OCI-LY1 (cell line): ENCODE results near the gene PHKG2.

Source experiments
- H2AFZ ChIP-seq: fragments of 200-600 bp; sonication (generic), shearing (Covaris generic); 2 replicates; pipeline ENCODE4 v1.6.0; 2014; ENCODE audit warnings: antibody characterized with exemption, mild to moderate bottlenecking, low read length
- H3F3A ChIP-seq: fragments of 200-600 bp; sonication (generic), shearing (Covaris generic); 2 replicates; pipeline ENCODE4 v1.6.0; 2014; ENCODE audit warnings: mild to moderate bottlenecking, antibody characterized with exemption, low read length, moderate library complexity; ENCODE audit not compliant: insufficient read depth
- H3K27ac ChIP-seq: fragments of 200-600 bp; sonication (generic); 2 replicates; pipeline ENCODE4 v1.5.1; 2014; ENCODE audit warnings: low read length, mixed run types, mild to moderate bottlenecking, low read depth; ENCODE audit not compliant: poor library complexity, severe bottlenecking
- H3K27me3 ChIP-seq: fragments of 200-600 bp; sonication (generic); 2 replicates; pipeline ENCODE4 v1.6.0; 2014; ENCODE audit warnings: antibody characterized with exemption, mild to moderate bottlenecking, low read length, moderate library complexity; ENCODE audit not compliant: insufficient read depth
- H3K36me3 ChIP-seq: fragments of 200-600 bp; sonication (generic); 2 replicates; pipeline ENCODE4 v1.6.1; 2014; ENCODE audit warnings: mild to moderate bottlenecking, antibody characterized with exemption, low read length, moderate library complexity, mixed read lengths; ENCODE audit not compliant: insufficient read depth
- H3K4me1 ChIP-seq: fragments of 200-600 bp; sonication (generic); 2 replicates; pipeline ENCODE4 v1.5.1; 2014; ENCODE audit warnings: mild to moderate bottlenecking, low read length, moderate library complexity; ENCODE audit not compliant: insufficient read depth, severe bottlenecking
- H3K4me2 ChIP-seq: fragments of 200-600 bp; sonication (generic), shearing (Covaris generic); 2 replicates; pipeline ENCODE4 v1.6.1; 2014; ENCODE audit warnings: low read length
- H3K4me3 ChIP-seq: fragments of 200-600 bp; sonication (generic); 2 replicates; pipeline ENCODE4 v1.5.1; 2014; ENCODE audit warnings: low read length, low read depth, mild to moderate bottlenecking, mixed read lengths; ENCODE audit not compliant: poor library complexity, severe bottlenecking
- H3K79me2 ChIP-seq: fragments of 200-600 bp; shearing (Covaris generic); 2 replicates; pipeline ENCODE4 v1.6.1; 2016; ENCODE audit warnings: mixed run types, low read length, mixed read lengths; ENCODE audit not compliant: insufficient read depth
- H3K9ac ChIP-seq: fragments of 200-600 bp; sonication (generic), shearing (Covaris generic); 2 replicates; pipeline ENCODE4 v1.6.1; 2014; ENCODE audit warnings: mild to moderate bottlenecking, low read length, mixed read lengths
- H3K9me2 ChIP-seq: fragments of 200-600 bp; sonication (generic), shearing (Covaris generic); 2 replicates; pipeline ENCODE4 v1.6.1; 2014; ENCODE audit warnings: low read depth, mild to moderate bottlenecking, low read length, mixed read lengths
- H3K9me3 ChIP-seq: fragments of 200-600 bp; shearing (Covaris generic); 2 replicates; pipeline ENCODE4 v1.6.1; 2014; ENCODE audit warnings: low read length, mixed read lengths
- H4K20me1 ChIP-seq: fragments of 200-600 bp; sonication (generic), shearing (Covaris generic); 2 replicates; pipeline ENCODE4 v1.6.0; 2016; ENCODE audit warnings: mild to moderate bottlenecking, low read length; ENCODE audit not compliant: insufficient read depth
- EZH2 ChIP-seq: fragments of 200-600 bp; sonication (generic), shearing (Covaris generic); IDR thresholded peaks from 2 replicates; pipeline ENCODE4 v1.8.0; 2017; ENCODE audit warnings: borderline replicate concordance, mixed run types, mild to moderate bottlenecking, antibody characterized with exemption, low read length, moderate library complexity, mixed read lengths
- TF ChIP-seq, protein P1 (sequence below): fragments of 200-600 bp; sonication (generic), shearing (Covaris generic); IDR thresholded peaks from 2 replicates; pipeline ENCODE4 v1.5.1; 2017; ENCODE audit warnings: mild to moderate bottlenecking, antibody characterized with exemption, low read length, moderate library complexity, mixed read lengths

Gene PHKG2

DNA sequence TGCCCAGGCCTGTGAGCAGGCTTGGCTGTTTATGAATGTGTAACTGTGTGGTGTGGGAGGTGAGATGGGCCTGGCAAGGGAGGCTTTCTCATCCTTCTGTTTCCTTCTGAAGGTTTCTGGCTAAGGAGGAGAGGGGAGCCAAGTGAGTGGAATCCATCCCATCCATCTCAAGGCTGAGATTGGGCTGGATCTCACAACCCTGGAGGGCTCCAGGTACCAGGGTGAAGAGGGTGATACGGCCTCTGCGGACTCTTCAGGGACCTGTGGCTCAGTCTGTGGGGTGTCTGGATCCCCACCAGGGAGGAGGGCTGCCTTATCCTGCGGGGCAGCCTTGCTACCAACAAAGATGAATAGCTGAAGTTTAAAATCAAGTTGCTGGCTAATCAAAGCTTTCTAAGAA, 31.8 kb downstream of the PHKG2 start:
- no peaks in the 10 kb centered on the region for H3K4me1 ChIP-seq
- no peaks in the 10 kb centered on the region for H4K20me1 ChIP-seq
- no peak for TF ChIP-seq EZH2
- TF ChIP-seq, protein P1, sequence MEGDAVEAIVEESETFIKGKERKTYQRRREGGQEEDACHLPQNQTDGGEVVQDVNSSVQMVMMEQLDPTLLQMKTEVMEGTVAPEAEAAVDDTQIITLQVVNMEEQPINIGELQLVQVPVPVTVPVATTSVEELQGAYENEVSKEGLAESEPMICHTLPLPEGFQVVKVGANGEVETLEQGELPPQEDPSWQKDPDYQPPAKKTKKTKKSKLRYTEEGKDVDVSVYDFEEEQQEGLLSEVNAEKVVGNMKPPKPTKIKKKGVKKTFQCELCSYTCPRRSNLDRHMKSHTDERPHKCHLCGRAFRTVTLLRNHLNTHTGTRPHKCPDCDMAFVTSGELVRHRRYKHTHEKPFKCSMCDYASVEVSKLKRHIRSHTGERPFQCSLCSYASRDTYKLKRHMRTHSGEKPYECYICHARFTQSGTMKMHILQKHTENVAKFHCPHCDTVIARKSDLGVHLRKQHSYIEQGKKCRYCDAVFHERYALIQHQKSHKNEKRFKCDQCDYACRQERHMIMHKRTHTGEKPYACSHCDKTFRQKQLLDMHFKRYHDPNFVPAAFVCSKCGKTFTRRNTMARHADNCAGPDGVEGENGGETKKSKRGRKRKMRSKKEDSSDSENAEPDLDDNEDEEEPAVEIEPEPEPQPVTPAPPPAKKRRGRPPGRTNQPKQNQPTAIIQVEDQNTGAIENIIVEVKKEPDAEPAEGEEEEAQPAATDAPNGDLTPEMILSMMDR = no peak
- no peaks in the 10 kb centered on the region for H3F3A ChIP-seq
- H3K27ac ChIP-seq = no peak overlapping the region
- no peaks in the 10 kb centered on the region for H3K9me2 ChIP-seq
- H3K4me3 ChIP-seq = no peak overlapping the region
- 0 out of 2 replicates have a peak, but pooled peaks cover 3% of the 10 kb centered on the region for H3K27me3 ChIP-seq
- H3K4me2 ChIP-seq = no peak overlapping the region
- H3K79me2 ChIP-seq = no peaks in the 10 kb centered on the region
- no peak overlapping the region for H2AFZ ChIP-seq
- H3K36me3 ChIP-seq = peaks cover 3% of the 10 kb centered on the region; the same call in 1 of the 2 replicates
- H3K9me3 ChIP-seq = no peaks in the 10 kb centered on the region
- H3K9ac ChIP-seq = no peak overlapping the region

DNA sequence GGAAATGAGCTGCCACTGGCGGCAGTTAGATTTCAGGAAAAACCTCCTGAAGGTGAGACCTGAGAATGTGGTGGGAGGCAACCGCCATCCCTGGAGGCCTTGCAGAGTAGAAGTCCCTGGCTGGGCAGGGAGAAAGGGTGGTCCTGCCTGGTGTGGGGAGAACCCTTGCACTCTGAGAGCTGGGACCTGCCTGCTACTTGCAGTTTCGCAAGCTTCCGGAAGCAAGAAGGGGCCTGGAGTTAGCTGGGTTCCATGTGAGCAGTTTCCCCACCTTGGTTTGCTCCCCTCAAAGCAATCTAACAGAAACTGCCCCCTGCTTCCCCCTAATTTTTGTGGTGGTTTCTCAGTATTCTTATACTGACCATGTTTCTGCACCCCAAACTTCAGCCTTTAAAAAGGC, 32.3 kb downstream of the PHKG2 start:
- TF ChIP-seq, protein P1 = no peak
- TF ChIP-seq EZH2 = no peak

DNA sequence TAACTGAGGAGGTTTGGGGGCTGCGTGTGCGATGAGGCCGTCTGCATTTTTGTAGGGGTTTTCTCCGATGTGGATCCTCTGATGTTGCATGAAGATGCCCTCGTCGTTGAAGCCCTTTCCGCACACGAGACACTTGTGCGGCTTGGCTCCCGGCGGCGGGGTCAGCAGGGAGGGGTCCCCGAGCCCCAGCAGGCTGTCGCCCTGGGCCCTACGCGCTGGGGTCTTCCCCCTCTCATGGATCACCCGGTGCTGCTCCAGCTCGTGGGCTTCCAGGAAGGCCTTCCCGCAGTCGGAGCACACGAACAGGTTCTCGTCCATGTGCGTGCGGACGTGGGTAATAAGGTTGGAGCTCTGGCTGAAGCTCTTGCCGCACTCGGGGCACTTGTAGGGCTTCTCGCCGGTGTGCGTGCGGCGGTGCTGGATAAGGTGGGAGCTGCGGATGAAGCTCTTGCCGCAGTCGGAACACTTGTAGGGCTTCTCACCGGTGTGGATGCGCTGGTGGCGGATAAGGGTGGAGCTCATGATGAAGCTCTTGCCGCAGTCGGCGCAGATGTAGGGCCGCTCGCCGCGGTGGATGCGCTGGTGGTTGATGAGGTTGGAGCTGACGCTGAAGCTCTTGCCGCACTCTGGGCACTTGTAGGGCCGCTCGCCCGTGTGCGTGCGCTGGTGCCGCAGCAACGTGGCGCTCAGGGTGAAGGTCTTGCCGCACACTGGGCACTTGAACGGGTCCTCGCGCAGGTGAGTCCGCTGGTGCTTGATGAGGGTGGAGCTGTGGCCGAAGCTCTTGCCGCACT, 34.5 kb downstream of the PHKG2 start:
- H4K20me1 ChIP-seq = no peaks in the 10 kb centered on the region
- TF ChIP-seq EZH2 = no peak
- TF ChIP-seq, protein P1 = no peak
- no peaks in the 10 kb centered on the region for H3K9me2 ChIP-seq
- no peaks in the 10 kb centered on the region for H3K36me3 ChIP-seq
- H3K27ac ChIP-seq = no peak overlapping the region
- no peaks in the 10 kb centered on the region for H3K9me3 ChIP-seq
- no peak overlapping the region for H3K4me2 ChIP-seq
- H3K9ac ChIP-seq = no peak overlapping the region
- no peaks in the 10 kb centered on the region for H3K4me1 ChIP-seq
- H2AFZ ChIP-seq = no peak overlapping the region
- no peaks in the 10 kb centered on the region for H3K79me2 ChIP-seq
- no peak overlapping the region for H3K4me3 ChIP-seq
- H3F3A ChIP-seq = no peaks in the 10 kb centered on the region
- H3K27me3 ChIP-seq = 0 out of 2 replicates have a peak, but pooled peaks cover 6% of the 10 kb centered on the region

More for the DNA sequence above, 32.3 kb downstream of the PHKG2 start:
- no peak overlapping the region for H3K4me3 ChIP-seq
- H2AFZ ChIP-seq = no peak overlapping the region
- no peaks in the 10 kb centered on the region for H3K79me2 ChIP-seq
- H3K27me3 ChIP-seq = 0 out of 2 replicates have a peak, but pooled peaks cover 6% of the 10 kb centered on the region
- no peaks in the 10 kb centered on the region for H3K9me3 ChIP-seq
- H3K36me3 ChIP-seq = no peaks in the 10 kb centered on the region
- H3K27ac ChIP-seq = no peak overlapping the region
- no peak overlapping the region for H3K4me2 ChIP-seq
- H3K4me1 ChIP-seq = no peaks in the 10 kb centered on the region
- no peaks in the 10 kb centered on the region for H3F3A ChIP-seq
- no peaks in the 10 kb centered on the region for H4K20me1 ChIP-seq
- no peak overlapping the region for H3K9ac ChIP-seq
- H3K9me2 ChIP-seq = no peaks in the 10 kb centered on the region
